Measurements from ENCODE around the gene KRTAP5-11. TPM values are rescaled to one million over a fixed set of nuclear protein-coding genes. Genes with fewer than 3 reads are reported as not detected.

The KRTAP5-11 gene
- total RNA-seq, 1 experiment from 2014 or later, result not detected

DNA sequence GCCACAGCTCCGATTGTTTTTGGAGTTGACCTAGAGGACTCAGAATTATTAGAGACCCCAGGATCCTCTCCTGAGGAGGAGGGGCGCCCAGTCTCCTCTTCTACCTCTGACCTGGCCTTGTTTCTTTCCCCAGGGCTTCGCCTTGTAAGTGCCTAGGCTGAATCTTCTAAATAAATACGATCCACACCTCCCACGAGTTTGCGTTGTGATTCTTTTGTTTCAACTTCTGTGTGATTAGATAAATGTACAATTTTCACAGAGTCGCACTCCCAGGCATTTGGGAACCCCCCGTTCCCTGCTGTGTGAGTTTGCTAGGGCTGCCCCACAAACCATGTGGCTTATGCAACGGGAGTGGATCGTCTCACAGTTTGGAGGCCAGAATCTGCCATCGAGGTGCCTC, 43.7 kb downstream of the KRTAP5-11 start:
- Histone ChIP-seq H3K27ac (ENCODE audit: low read depth, low read length) (no peak overlapping the region), H3K4me3 (replicated peaks in 1 of 2; ENCODE audit: low read depth in 1 of 2, low read length in 2 of 2) (no peak overlapping the region), H3K36me3 (ENCODE audit: control insufficient read depth in 1 of 2, insufficient read depth in 2 of 2, low read length in 2 of 2) (no peaks in the 10 kb centered on the region), H3K4me2 (ENCODE audit: low read length) (no peak overlapping the region), H3K4me1 (ENCODE audit: control insufficient read depth in 1 of 2, insufficient read depth in 2 of 2, low read length in 2 of 2) (peaks cover 0 to 11% of the 10 kb centered on the region in 2 experiments; a peak in 2 of 4 replicates), H3K9ac (ENCODE audit: low read length) (no peak overlapping the region), H2AFZ (ENCODE audit: low read depth, low read length, poor library complexity, severe bottlenecking) (no peak overlapping the region), H4K20me1 (ENCODE audit: insufficient read depth) (no peaks in the 10 kb centered on the region), H3K9me3 (ENCODE audit: control insufficient read depth in 1 of 2, insufficient read depth in 1 of 2, low read depth in 1 of 2, low read length in 2 of 2) (no peaks in the 10 kb centered on the region), H3K9me2 (ENCODE audit: insufficient read depth) (no peaks in the 10 kb centered on the region), H3K79me2 (ENCODE audit: insufficient read depth, low read length) (no peaks in the 10 kb centered on the region), H3K27me3 (ENCODE audit: insufficient read depth, low read length) (no peaks in the 10 kb centered on the region)
- CTCF ChIA-PET, result no interaction called here
- intact Hi-C loops (cut with micrococcal nuclease), result no loop called here
- TF ChIP-seq SRF (IDR thresholded peaks at IDR 0.05; ENCODE audit: low read depth) (no peak), EZH2 (IDR thresholded peaks at IDR 0.05) (no peak), SIN3A (IDR thresholded peaks at IDR 0.05; ENCODE audit: low read depth) (no peak), EZH2phosphoT487 (IDR thresholded peaks at IDR 0.05; ENCODE audit: borderline replicate concordance) (no peak), TCF7L2 (IDR thresholded peaks at IDR 0.05; ENCODE audit: borderline replicate concordance, extremely low read depth, insufficient read depth, insufficient read length) (no peak), CBX3 (IDR thresholded peaks at IDR 0.05; ENCODE audit: low read depth) (no peak)
- TF ChIP-seq, protein P1, sequence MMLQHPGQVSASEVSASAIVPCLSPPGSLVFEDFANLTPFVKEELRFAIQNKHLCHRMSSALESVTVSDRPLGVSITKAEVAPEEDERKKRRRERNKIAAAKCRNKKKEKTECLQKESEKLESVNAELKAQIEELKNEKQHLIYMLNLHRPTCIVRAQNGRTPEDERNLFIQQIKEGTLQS (IDR thresholded peaks at IDR 0.05), result no peak
- TF ChIP-seq, protein P2, sequence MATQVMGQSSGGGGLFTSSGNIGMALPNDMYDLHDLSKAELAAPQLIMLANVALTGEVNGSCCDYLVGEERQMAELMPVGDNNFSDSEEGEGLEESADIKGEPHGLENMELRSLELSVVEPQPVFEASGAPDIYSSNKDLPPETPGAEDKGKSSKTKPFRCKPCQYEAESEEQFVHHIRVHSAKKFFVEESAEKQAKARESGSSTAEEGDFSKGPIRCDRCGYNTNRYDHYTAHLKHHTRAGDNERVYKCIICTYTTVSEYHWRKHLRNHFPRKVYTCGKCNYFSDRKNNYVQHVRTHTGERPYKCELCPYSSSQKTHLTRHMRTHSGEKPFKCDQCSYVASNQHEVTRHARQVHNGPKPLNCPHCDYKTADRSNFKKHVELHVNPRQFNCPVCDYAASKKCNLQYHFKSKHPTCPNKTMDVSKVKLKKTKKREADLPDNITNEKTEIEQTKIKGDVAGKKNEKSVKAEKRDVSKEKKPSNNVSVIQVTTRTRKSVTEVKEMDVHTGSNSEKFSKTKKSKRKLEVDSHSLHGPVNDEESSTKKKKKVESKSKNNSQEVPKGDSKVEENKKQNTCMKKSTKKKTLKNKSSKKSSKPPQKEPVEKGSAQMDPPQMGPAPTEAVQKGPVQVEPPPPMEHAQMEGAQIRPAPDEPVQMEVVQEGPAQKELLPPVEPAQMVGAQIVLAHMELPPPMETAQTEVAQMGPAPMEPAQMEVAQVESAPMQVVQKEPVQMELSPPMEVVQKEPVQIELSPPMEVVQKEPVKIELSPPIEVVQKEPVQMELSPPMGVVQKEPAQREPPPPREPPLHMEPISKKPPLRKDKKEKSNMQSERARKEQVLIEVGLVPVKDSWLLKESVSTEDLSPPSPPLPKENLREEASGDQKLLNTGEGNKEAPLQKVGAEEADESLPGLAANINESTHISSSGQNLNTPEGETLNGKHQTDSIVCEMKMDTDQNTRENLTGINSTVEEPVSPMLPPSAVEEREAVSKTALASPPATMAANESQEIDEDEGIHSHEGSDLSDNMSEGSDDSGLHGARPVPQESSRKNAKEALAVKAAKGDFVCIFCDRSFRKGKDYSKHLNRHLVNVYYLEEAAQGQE (IDR thresholded peaks at IDR 0.05; ENCODE audit: low read depth), result no peak
- POLR2A ChIA-PET, result no interaction called here
- RAD21 ChIA-PET (ENCODE audit: low non-redundant PET in 1 of 2, low total read pairs in 2 of 2, uncharacterized antibody in 2 of 2, unreplicated experiment in 2 of 2), result no interaction called here
- ATAC-seq (no peak), DNase-seq (ENCODE audit: low read depth, low spot score) (no peak)
- no TSS peak for BruUV-seq (replicated peaks)

All from HCT116 (cell line).